Ovary (tissue), 9 donors: ENCODE measurements around the gene APC. TPM values are rescaled to one million over a fixed set of nuclear protein-coding genes. Genes with fewer than 3 reads are reported as not detected.

Experiments
- DNase-seq, 5 donors: peaks; one replicate each; pipeline ENCODE4 v3.0.0-alpha.2; 2019 to 2020
- H3K27ac ChIP-seq, 2 donors: fragments of 200-600 bp; one replicate each; pipeline versions ENCODE4 v1.5.1 to v1.8.0; 2019 to 2022
- H3K27me3 ChIP-seq: fragments of 200-600 bp; one replicate; pipeline ENCODE4 v1.8.0; 2022
- H3K36me3 ChIP-seq: fragments of 200-600 bp; sonication (generic); one replicate; pipeline ENCODE4 v1.5.1; 2019
- H3K4me1 ChIP-seq: one replicate; pipeline ENCODE4 v1.8.1; 2013; ENCODE audit warnings: mild to moderate bottlenecking, moderate library complexity; ENCODE audit not compliant: insufficient read depth
- H3K4me3 ChIP-seq: fragments of 200-600 bp; sonication (generic); one replicate; pipeline ENCODE4 v1.5.1; 2017
- H3K9me3 ChIP-seq, 2 donors: fragments of 200-600 bp in 1 of 2; sonication (generic) in 1 of 2; one replicate each; pipeline versions ENCODE4 v1.5.1 to v1.8.1; 2013 to 2019; ENCODE audit warnings: mild to moderate bottlenecking in 1 of 2, moderate library complexity in 1 of 2
- CTCF ChIP-seq, 3 donors: fragments of 450-650 bp in 2 of 3; fragments of 200-600 bp in 1 of 3; IDR thresholded peaks; one replicate each; pipeline versions ENCODE4 v1.5.1 to v1.8.0; 2016 to 2022; ENCODE audit warnings: antibody characterized with exemption in 3 of 3, mild to moderate bottlenecking in 1 of 3
- EP300 ChIP-seq: sonication (generic); formaldehyde crosslinking; IDR thresholded peaks from one replicate; pipeline ENCODE4 v1.6.1; 2017; ENCODE audit warnings: antibody characterized with exemption
- POLR2A ChIP-seq: fragments of 450-650 bp; IDR thresholded peaks from one replicate; pipeline ENCODE4 v1.6.1; 2017; ENCODE audit warnings: antibody characterized with exemption, mild to moderate bottlenecking, moderate library complexity
- WGBS, 3 donors: extraction: QIAGEN DNeasy Blood & Tissue Kit in 1 of 3; methylation state at CpG; one replicate each; pipeline versions ENCODE4 v1.1.5 to v1.1.7; 2013 to 2017; 5-methylcytosine and 5-hydroxymethylcytosine counted together
- intact Hi-C, 4 donors: fragments of 100-400 bp; cut with DNase I; formaldehyde crosslinking; loops; one replicate each; pipeline versions ENCODE4 v1.11.0 to v1.15.1; 2022 to 2023
- polyA plus RNA-seq, 2 donors: library from polyadenylated mRNA; stranded (reverse); fragments of 200-250 nt in 1 of 2; fragments of 350-450 nt in 1 of 2; fragmentation: Illumina TruSeq in 1 of 2; extraction: RNeasy Lipid Tissue Mini Kit (QIAGEN cat#74804) in 1 of 2; gene quantifications; one replicate each; pipeline ENCODE4 v1.2.3, GENCODE V29; 2013 to 2014
- total RNA-seq, 7 donors: library from RNA; depleted of rRNA in 2 of 7; stranded (reverse); fragments of >200 nt in 2 of 7; fragmentation: NEBNext Ultra II Directional in 3 of 7; extraction: Animal tissue kit (Norgen Biotek cat#: 25700) in 3 of 7; gene quantifications; one replicate each; pipeline versions ENCODE4 v1.1.0 to v1.2.4, GENCODE V29; 2016 to 2023
- donor health status: DM: no; HTN: no; CAD: no; lungs with moderate emphysema.
- donor health status: DM: no; HTN: no; CAD: no.
- donor health status: Bipolar disorder and iron deficiency.
- donor health status: DM: yes; HTN: yes; CAD: no.
- donor health status: DM: no; HTN: no; CAD: no.
- donor health status: DM: yes; HTN: yes; CAD: no.

The APC gene
- total and polyA plus RNA-seq, 9 donors = 5.1 to 44.6 (median 33.2) TPM

- Histone ChIP-seq H3K27ac (no peak overlapping the region), H3K4me3 (no peak overlapping the region), H3K9me3 (no peaks in the 10 kb centered on the region), H3K36me3 (no peaks in the 10 kb centered on the region), H3K4me1 (no peaks in the 10 kb centered on the region), H3K27me3 (no peaks in the 10 kb centered on the region)
- TF ChIP-seq CTCF (IDR thresholded peaks at IDR 0.05) (no peak), POLR2A (no peak), EP300 (no peak)
- intact Hi-C loops = no loop called here
- 90 to 91% (median 90%) methylated on average over 3 of the region's 3 CpGs for WGBS, 3 donors
- DNase-seq = no peak
Observed at GRCh38 chr5:112799661-112800060, 62.0 kb downstream of the APC start.

- no peaks in the 10 kb centered on the region for H3K27me3 ChIP-seq
- H3K4me1 ChIP-seq = no peaks in the 10 kb centered on the region
- H3K9me3 ChIP-seq = no peaks in the 10 kb centered on the region
- no peaks in the 10 kb centered on the region for H3K36me3 ChIP-seq
- intact Hi-C loops = no loop called here
- no peak for DNase-seq
- no peak for TF ChIP-seq CTCF (IDR thresholded peaks at IDR 0.05)
- no peak for TF ChIP-seq POLR2A
- TF ChIP-seq EP300 = no peak
- 90 to 95% (median 93%) methylated on average over 6 of the region's 6 CpGs for WGBS, 3 donors
- H3K27ac ChIP-seq = no peak overlapping the region
- H3K4me3 ChIP-seq = no peak overlapping the region
Observed at GRCh38 chr5:112800891-112801290, 63.2 kb downstream of the APC start.

- no peaks in the 10 kb centered on the region for H3K36me3 ChIP-seq
- WGBS, 3 donors = 94 to 100% (median 95%) methylated on average over 1 of the region's 1 CpG
- DNase-seq = no peak
- no peak overlapping the region for H3K27ac ChIP-seq
- no peak for TF ChIP-seq CTCF (IDR thresholded peaks at IDR 0.05)
- no peak for TF ChIP-seq EP300
- TF ChIP-seq POLR2A = no peak
- no peaks in the 10 kb centered on the region for H3K27me3 ChIP-seq
- intact Hi-C loops = no loop called here
- no peaks in the 10 kb centered on the region for H3K4me1 ChIP-seq
- H3K4me3 ChIP-seq = no peak overlapping the region
- no peaks in the 10 kb centered on the region for H3K9me3 ChIP-seq
Observed at GRCh38 chr5:112811023-112811422, 73.3 kb downstream of the APC start.

- Histone ChIP-seq H3K27me3 (no peaks in the 10 kb centered on the region), H3K9me3 (no peaks in the 10 kb centered on the region), H3K4me1 (no peaks in the 10 kb centered on the region), H3K27ac (no peak overlapping the region), H3K36me3 (no peaks in the 10 kb centered on the region), H3K4me3 (no peak overlapping the region)
- TF ChIP-seq EP300 (no peak), POLR2A (no peak), CTCF (IDR thresholded peaks at IDR 0.05) (no peak)
- intact Hi-C loops = no loop called here
- 89 to 96% (median 93%) methylated on average over 1 of the region's 1 CpG for WGBS, 3 donors
- DNase-seq = no peak
Observed at GRCh38 chr5:112812549-112812948, 74.9 kb downstream of the APC start.

GRCh38 chr5:112820246-112820645 is 82.6 kb downstream of the APC start:
- Histone ChIP-seq H3K36me3 (no peaks in the 10 kb centered on the region), H3K4me3 (no peak overlapping the region), H3K27me3 (no peaks in the 10 kb centered on the region), H3K9me3 (no peaks in the 10 kb centered on the region), H3K4me1 (no peaks in the 10 kb centered on the region), H3K27ac (no peak overlapping the region)
- WGBS, 3 donors = 93 to 97% (median 94%) methylated on average over 1 of the region's 1 CpG
- no peak for TF ChIP-seq POLR2A
- no peak for TF ChIP-seq CTCF (IDR thresholded peaks at IDR 0.05)
- TF ChIP-seq EP300 = no peak
- no peak for DNase-seq
- intact Hi-C loops = no loop called here
